Stimulated activated CD4-positive, alpha-beta T cell treated with anti-CD3 and anti-CD28 coated beads, Interleukin-2, amount 100 ng/mL, for 48 hours (primary cell): ENCODE measurements around the gene DCBLD1.

Source experiments
- DNase-seq, 2 donors: peaks; one replicate each; pipeline ENCODE4 v3.0.0-alpha.2; 2020

Gene DCBLD1

DNA sequence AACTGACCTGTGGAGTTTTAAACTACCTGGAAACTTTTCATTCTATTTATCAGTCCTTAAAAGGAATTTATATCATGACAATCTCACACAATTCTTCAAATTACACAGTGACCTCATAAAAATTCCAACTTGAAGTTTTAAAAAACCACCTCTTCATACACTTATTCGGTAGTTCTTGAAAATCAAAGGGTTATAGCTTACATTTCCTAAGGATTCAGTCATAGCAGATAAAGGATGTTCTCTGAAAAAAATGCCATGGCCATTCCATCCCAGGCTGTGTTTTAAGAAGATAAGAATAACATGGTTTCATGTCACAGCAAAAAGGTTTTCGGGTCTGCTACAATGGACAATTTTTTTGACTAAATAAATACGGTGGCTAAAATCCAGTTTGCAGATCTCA, 78.7 kb downstream of the DCBLD1 start:
- DNase-seq: no peak

DNA sequence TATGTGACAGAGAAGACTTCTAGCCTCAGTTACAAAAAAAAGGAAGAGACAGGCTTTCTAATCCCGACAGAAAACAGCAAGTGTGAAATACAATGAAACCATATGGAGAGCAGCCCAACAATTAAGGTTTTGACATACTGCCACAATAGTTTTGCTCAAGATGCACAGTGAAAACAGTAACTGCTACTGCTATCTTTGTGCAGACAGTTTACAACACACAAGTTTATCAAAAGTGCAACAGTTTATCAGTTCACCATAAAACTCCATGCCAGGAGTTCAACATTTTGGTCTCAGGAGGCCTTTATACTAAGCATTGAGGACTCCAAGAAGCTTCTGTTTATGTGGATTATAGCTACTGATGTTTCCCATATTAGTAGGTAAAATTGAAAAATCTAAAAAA, 82.2 kb downstream of the DCBLD1 start:
- no peak for DNase-seq

DNA sequence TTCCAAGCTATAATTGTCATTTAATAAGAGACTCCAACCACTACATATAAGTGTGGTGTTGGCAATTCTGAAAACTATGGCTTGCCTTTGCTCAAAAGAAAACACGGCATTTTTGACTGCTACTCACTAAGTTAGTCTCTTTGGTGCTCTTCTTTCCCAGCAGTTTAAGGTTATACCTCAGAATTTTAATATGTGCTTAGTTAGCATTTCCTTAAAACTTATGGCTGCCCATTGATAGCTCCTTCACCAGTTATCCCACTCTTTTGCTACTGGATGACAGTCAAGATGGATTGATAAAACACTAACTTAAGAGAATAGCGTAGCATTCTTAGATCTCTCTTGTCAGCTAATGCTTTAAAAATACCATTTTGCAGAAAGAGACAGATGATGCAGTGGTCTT, 85.8 kb downstream of the DCBLD1 start:
- DNase-seq: no peak

DNA sequence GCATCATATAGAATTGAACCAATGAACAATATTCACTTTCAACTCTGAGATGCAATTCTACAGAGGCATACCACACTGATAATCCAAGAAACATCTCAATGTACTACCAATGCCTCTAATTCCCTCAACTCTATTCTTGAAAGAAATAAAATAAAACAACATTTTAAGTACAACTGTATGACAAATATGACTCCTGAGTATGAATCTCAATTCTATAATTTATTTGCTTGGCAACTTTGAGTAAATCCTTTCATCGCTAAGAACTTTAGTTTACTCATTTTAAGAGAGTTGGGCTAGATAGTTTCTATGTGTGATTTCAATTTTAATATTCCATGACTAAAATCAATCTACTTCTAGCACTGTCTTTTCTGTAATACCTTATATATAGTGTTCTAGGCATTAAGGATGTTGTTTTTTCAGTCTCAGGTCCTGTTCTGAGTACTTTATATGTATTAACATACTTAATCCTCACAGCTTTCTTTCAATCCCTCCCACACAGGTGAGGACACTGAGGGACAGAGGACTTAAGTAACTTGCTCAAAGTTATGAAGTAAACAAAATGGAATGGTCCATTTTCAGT, 86.4 kb downstream of the DCBLD1 start:
- no peak for DNase-seq

DNA sequence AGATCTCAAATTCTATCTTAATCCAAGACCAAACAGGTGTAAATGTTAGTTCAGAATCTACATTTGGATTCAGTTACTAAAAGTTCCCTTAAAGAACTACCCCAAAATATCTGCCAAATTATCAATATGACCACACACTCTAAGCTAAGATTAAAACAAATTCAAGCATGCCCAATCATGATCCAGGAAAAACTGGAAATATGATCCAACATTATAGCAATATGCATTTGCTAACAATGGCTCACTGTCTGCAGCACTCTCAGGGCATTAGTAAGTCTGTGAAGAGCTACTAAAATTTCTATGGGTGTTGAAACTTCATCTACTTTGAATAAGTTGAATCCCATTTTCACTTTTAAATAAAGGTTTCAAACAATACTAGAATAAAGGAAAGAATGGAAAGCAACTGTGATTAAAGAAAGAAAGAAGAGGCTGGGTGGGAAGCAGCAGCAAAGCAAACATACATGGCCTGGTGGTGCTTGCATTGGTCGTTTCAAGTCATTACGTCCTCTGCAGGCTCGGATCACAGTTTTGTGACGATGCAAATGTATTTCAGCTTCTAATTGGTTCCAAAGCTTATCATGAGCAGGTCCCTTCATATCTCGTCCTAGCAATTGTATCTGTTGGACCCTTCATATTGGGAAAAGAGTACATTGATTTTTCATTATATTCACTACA, 90.7 kb downstream of the DCBLD1 start:
- no peak for DNase-seq

DNA sequence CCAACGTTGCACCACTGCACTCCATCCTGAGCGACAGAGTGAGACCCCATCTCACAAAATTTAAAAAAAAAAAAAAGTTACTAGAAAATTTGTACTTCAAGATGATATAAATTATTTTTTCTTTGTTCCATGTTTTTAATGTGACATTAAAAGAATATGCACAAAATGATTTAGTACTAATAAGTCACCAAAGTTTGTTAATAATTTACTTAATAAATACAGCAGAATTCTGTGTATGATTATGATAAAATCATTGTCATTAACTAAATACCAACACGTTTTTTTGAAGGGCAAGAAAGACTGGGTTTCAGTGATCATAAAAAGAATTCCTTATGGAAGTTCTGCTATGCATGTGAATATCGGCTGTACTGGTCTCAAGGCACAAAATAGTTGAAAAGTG, 91.7 kb downstream of the DCBLD1 start:
- DNase-seq: no peak

DNA sequence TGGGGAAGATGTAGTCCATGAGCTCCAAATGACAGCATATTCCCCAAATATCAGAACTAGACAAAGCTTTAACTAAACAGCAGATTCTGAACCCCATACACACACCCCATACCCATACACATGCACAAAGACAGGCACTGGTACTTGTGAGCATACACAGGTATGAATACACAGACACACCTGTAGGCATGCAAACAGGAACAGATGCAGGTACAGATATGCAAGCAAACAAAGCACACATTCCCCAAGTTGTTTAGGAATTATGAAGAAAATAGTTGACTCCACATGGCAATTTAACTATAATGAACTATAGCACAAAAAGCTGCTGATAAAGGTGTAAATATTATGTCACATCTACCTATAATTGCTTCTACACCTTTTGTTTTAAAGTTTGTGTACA, 103.2 kb downstream of the DCBLD1 start:
- no peak for DNase-seq

DNA sequence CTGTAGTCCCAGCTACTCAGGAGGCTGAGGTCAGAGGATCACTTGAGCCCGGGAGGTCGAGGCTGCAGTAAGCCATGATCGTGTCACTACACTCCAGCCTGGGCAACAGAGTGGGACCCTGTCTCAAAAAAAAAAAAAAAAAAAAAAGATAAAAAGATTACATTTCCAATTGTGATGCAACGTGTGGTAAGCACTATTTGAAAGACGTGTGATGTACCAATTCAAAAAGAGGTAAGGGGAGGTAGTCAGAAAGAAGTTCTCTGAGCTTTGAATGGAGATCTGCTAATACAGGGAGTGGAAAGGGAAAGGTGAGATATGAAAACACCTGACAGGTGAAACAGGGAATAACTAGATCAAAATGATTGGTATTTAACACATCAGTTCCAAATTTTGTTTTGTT, 108.0 kb downstream of the DCBLD1 start:
- DNase-seq: no peak

DNA sequence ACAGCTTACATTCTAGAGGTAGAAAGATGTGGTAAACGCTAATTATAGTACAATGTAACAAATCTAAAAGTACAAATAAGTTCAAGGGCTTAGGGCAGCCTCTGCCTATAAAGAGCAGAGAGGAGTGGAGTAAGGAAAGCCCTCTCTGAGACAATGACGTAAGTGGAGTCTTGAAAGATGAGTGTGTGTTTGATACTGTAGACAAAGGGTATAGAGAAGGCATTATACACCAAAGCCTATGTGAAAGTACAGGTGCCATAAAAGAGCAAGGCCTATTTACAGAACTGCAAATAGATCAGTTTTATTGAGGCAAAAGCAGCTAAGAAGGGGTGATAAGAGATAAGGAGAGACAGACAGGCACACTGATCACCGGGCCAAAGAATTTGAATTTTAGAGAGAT, 108.9 kb downstream of the DCBLD1 start:
- DNase-seq: no peak

DNA sequence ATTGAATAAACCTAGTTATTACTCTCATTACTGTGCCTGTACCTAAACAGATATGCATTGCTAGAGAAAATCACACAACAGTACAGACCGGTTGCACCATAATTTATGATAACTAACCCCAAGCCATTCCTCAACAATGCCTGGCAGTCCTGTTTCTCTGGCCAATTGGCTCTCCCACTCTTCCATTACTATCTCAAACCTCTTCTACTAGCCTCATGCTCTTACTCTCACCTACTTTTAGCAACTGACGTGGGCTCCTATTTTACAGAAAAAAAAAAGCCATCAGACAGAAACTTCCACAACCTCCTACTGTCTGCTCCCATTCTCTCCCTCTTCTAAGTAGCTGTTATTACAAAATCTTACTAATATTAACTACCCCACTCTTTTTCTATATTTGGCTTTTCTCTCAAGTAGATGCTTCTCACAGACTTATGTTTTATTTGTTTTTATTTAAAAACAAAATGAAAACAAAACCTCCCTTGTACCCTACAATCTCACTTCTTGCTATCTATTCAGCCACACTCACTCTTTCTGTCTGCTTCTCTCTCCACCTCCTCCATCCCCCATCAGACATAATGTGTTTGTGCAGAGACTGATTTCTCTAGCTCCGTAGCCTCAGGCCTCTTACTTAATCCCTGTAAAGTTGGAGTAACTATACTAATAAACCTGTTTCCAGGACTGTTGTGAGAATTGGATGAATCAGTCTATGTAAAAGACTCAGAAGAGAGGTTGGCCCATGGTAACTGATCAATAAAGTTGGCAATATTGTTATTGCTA, 110.7 kb downstream of the DCBLD1 start:
- DNase-seq: no peak

DNA sequence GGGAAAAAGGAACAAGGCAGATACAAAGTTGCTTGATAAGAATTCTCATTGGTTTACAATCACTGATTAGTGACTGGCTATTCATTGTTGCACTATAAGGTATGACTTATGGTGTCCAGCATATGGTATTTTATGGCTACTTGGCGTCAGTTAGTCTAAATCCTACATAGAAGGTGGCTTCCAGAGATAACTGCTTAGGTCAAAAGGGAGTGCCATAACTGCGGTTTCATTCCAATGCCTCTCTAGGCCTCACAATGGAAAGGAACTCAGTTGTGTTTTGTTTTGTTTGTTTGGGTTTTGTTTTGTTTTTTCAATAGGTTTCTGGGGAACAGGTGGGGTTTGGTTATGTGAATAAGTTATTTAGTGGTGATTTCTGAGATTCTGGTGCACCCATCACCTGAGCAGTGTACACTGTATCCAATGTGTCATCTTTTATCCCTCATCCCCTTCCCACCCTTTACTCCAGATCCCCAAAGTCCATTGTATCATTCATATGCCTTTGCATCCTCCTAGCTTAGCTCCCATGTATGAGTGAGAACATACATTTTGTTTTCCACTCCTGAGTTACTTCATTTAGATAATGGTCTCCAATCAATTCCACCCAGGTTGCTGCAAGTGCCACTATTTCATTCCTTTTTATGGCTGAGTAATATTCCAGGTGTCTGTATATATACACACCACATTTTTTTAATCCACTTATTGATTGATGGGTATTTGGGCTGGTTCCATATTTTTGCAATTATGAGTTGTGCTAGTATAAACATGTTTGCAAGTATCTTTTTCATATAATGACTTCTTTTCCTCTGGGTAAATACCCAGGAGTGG, 112.8 kb downstream of the DCBLD1 start:
- no peak for DNase-seq

DNA sequence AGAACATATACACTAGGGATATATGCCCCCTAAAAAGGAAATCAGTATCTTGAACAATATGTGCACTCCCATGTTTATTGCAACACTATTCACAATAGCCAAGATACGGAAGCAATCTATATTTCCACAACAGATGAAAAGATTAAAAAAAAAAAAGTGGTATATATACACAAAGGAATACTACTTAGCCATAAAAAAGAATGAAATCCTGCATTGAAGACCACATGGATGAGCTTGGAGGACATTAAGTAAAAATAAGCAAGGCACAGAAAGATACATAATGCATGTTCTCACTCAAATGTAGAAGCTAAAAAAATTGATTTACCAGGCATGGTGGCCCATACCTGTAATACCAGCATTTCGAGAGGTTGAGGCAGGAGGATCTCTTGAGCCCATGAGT, 115.3 kb downstream of the DCBLD1 start:
- no peak for DNase-seq
